HG02970 (cell line): ENCODE measurements around the gene RPL4.
A peak's percentile ranks its signal among the peaks of the same experiment; 100 is the strongest.
"Not testable (repeated sequence)": the region's sequence is repeated elsewhere in the genome, so short reads cannot be mapped to it uniquely, and the experiment has no call there.

ENCODE experiments used
- ATAC-seq: cut with Tn5 transposase; IDR thresholded peaks from one replicate; pipeline ENCODE4 v1.9.1; 2021; ENCODE audit warnings: mild to moderate bottlenecking, moderate library complexity, moderate number of reproducible peaks; ENCODE audit not compliant: unreplicated experiment, low FRiP score

RPL4 gene

DNA sequence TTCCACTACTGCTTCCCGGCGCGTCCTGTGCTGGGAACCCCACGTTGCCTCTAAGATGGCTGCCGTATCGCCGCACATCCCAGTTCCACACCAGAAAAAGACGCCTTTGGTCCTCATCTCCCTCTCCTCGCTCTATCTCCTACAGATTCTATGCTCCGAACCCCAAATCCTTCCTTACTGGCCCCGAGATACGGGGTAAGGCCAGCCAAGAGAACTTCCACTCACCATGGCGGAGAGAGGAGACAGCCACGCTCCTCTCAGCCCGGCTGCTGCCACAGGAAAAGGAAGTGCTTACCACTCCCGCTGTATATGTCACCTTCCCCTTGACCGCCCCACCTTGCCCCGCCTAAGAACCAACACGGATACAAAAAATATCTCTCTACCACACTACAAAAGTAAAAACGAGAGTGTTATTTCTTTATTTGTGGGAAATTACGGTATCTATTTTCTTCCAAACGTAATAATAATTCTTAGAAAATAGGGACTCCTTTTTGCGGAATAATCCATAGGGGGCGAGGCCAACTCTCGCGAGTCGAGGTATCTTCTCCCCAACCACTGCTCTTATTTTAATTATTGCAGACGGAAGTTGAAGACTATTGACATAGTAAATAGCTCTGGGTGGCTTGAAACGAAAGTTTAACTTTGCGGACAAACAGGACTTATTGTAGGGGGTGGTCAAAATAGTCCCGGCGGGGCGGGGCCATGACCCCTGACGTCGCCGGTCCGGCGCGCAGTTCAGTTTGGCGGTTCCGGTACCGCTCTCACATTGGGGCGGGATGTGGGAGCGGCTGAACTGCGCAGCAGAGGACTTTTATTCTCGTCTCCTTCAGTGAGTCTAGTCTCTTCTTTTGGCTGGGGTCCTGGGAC lies at the start of gene RPL4, which contains the start of gene ZWILCH:
TSS of gene RPL4 (minus strand) at position 293 of the 867 bp plus-strand sequence. CDS start at position 228, 65 bp downstream.
TSS of gene ZWILCH (plus strand) at position 764 of the 867 bp plus-strand sequence. CDS start at position 777, 13 bp downstream.
- ATAC-seq, result peak; percentile 80

DNA sequence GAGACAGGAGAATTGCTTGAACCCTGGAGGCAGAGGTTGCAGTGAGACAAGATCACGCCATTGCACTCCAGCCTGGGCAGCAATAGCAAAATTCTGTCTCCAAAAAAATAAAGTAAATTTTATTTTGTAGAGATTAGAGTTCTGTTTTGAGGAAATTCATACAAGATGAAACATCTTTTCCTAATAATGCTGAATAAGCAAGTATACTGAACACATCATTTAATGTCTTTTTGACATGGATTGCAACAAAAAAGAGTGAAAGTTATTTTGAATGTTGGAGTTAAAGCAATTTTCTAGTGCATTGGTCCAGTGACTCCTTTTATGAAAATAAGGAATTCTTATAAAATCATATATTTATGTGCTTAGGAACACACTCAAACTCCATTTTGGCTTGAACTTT lies 40.6 kb upstream of the RPL4 start:
- ATAC-seq, result no peak

DNA sequence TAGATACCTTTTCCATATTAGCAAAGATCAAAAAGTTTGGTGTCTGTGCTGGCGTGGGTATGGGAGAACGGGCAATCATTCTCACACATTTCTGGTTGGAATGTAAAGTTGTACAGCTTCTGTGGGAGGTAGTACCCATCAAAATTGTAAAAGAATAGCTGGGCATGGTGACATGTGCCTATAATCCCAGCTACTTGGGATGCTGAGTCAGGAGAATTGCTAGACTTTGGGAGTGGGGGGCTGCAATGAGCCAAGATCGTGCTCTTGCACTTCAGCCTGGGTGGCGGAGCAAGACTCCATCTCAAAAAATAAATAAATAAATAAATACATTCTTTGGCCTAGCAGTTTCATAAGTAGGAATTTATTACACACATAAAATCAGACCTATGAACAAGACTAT lies 38.2 kb upstream of the RPL4 start:
- ATAC-seq, result no peak

DNA sequence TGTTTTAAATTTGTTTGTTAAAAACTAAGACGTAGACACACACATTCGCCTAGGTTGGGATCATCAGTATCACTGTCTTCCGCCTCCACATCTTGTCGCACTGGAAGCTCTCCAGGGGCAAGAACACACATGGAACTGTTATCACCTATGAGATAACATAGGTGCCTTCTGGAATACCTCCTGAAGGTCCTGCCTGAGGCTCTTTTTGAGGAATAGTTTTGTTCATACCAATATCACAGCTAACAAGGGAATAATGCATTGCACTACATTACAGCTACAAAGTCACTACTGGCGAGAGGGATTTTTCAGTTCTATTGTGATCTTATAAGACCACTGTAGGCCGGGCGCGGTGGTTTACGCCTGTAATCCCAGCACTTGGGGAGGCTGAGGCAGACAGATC lies 30.4 kb upstream of the RPL4 start:
- ATAC-seq, result no peak

DNA sequence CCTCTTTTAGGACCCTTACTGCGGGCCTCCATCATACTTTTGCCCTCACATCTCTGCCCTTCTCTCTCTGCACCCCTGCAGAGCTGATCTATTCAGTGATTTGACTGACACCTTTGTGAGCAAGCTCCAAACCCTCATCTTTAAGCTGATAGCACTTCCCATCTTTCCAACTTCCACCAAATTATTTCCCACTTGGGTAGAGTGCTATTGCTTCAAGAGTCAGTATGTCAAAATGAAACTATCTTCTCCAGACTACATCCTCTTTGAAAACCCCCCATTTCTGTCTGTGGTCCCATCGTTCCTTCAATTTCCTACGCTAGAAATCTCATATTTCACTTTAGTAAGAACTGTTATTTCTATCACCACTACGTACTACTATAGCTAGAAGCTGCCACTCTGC lies 20.2 kb upstream of the RPL4 start:
- no peak for ATAC-seq

DNA sequence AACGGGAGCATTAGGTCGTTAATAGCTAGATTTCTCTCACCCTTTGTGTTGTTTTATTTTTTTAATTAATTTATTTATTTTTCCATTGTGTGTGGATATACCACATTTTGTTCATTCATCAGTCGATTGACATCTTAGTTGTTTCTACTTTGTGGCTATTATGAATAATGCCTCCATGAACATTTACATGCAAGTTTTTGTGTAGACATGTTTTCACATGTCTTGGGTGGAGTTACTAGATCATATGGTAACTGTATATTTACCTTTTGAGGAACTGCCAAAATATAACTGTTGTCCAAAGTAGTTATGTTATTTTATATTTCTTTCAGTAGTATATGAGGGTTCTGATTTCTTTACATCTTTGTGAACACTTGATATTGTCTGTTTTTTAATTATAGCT lies 19.3 kb upstream of the RPL4 start:
- no peak for ATAC-seq

DNA sequence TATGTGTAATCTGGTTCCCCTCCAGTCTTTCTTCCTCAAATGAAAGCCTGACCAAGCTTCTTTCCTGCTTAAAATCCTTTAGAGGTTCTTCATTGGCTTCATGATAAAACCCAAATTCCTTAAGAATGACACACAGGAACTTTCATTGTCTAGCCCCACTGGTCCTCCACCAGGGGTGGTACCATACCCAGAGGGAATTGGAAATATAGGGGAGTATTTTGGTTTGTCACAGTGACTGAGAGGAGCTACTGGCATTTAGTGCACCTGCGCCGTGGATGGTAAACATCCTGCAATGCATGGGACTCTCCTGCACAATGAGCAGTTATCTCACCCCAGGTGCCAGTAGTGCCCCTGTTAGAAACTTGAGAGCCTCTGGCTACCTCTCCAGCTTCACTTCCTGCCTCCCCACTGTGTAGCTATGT lies 11.3 kb upstream of the RPL4 start:
- ATAC-seq, result no peak

DNA sequence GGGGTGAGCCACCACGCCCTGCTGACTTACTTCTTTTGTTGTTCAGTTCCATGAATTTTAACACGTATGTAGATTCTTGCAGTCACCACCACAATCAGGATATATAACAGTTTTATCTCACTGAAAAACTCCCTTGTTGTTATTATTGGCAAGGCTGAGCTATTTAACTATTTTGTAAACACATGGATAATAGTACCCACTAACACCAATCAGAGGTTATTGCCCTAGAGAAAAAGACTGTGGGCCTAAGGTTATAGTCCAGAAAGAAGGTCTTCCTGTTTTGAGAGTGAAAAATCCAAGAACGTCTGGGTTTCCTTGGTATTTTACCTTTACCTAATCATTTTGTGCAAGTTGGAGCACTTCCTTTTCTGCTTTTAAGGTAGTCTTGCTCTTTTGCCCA lies 9.9 kb upstream of the RPL4 start:
- no peak for ATAC-seq

DNA sequence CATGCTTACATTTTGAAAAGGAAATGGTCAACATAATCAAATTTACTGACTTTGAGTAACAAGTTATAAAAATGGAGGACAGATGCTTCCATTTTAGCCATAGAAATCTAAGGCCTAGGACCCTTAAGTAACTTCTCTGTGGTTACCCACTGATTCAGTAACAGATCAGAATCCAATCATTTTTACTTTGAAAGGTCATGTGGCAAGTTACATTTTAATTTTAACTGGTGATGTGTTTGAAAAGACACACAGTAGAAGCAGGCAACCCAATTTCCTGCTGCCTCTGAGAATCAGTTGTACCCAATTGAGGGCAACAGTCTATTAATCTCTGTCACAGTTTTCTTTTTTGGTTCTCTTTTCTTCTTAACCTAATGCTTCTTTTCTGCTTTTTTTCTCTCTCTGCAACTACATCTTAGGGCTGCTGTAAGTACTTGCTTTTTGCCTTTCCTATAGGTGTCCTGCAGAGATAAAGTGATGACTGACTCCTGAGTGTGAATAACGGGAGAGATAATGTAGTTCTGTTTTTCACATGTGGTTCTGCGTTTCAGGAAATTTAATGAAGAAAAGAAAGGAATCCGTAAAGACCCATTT lies 3.7 kb upstream of the RPL4 start:
- no peak for ATAC-seq

DNA sequence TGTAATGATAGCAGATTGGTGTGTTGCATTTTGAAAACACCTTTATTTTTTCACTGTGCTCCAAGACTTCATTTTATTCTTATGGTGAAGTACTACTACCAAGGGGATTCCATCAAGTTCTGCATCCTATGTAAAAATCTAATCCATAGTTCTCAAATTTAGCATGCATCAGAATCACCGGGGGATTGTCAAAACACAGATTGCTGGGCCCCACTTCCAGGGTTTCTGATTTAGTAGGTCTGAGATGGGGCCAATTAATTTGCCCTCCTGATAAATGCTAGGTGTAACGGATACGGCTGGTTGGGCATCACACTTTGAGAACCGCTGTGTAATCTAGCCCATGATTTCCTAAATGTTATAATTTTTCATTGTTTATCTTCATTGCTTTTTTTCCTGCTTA lies 1.2 kb upstream of the RPL4 start:
- ATAC-seq, result no peak

DNA sequence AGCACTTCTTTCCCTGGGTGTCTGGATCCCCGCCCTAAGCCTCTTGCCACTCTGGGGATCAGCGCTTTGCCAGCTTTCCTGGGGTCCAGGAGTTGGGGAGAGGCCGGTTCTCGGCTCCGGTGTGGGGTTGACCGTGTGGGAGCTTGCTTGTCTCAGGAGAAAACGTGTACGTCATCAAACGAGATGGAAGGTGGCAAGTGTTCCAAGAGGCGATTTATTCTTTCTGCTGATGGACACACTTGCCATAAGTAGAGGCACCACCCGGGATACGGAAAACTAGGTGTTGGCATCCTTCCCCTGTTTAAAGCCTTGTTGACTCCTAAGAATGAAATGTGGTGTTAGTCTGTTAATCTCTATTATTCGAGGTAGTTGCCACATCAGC lies 766 bp upstream of the RPL4 start:
- ATAC-seq, result peak; percentile 27

DNA sequence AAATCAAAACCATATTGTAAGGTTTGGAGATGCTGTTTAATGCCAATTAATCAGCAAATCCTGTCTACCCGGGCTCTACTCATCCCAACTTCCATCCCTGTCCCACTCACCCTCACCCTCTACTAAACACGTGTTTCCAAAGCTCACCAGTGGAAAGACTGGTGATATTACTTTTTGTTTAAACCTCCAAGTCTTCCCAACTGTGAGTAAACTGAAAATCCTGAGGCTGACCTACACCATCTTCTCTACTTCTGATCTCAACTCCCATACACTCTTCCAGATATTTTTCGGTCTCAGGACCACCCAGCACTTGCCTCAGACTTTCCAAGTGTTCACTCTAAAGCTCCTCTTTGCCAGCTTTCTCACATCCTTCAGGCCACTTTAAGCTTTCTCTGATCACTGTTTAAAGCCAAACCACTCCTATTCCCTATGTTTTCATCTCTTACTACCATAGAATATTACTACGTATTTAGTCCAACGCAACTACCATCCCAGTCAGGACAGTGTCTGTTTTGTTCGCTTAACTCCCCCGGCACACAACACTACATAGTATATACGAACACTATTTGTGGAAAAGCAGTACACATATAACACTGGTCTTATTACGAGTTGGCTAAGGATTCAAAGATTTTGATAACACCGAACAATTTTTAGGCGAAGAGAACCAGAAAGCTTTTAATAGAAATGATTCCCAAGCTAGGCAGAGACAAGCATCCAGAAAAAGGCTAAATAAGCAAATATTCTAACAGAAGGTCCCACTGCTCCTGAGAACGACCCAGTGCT lies 684 bp downstream of the RPL4 start:
- ATAC-seq, result no peak

DNA sequence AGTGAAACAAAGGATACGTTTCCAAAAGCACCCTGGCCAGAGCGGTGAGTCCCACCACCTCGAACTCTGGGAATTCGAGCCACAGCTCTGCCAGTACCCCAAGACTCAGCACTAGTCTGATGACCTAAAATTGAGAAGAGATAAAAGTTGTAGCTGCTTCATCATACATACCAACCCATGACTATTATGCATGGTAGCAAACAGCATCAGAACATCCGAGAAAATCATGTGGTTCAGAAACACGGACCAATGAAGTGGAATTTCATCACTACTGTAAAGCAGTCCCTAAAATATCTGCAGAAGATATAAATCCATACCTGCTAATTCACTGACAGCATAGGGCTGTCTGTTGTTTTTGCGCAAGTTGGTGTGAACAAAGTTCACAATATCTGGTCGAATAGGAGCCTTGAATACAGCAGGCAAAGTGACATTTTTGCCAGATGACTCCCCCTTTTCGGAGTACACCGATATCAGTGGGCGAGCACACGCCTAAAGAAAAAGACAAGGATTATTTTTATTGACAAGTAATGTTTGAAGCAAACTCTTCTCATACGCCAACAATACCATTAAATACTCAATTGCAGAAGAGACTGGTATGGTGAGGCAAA lies 1.5 kb downstream of the RPL4 start:
- not testable (repeated sequence) for ATAC-seq

DNA sequence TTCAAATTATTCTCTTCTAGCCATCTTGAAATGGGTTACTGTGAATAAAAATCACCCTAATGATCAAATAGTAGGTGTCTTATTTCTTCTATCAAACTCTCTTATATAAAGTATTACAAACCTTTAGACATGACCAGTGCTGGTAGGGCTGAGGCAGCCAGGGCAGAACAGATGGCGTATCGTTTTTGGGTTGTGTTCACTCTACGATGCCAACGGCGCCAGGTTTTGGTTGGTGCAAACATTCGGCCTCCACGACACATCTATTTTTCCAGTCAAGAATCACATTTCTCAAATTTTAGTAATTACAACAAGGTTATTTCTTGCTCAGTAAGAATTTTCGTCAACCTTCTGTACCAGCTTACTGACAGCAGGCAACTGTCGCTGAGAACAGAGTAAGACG lies 2.2 kb downstream of the RPL4 start:
- ATAC-seq, result no peak

DNA sequence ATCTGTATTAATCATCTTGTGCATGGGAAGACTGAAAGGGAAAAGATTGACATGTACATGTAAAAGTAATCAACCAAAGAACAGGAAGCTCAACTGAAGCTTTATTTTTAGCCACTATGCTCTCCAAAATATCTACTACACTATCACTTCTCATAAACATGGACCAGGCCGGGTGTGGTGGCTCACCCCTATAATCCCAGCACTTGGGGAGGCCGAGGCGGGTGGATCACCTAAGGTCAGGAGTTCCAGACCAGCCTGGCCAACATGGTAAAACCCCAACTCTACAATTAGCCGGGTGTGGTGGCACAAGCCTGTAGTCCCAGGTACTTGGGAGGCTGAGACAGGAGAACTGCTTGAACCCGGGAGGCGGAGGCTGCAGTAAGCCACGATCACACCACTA lies 4.3 kb downstream of the RPL4 start:
- not testable (repeated sequence) for ATAC-seq

DNA sequence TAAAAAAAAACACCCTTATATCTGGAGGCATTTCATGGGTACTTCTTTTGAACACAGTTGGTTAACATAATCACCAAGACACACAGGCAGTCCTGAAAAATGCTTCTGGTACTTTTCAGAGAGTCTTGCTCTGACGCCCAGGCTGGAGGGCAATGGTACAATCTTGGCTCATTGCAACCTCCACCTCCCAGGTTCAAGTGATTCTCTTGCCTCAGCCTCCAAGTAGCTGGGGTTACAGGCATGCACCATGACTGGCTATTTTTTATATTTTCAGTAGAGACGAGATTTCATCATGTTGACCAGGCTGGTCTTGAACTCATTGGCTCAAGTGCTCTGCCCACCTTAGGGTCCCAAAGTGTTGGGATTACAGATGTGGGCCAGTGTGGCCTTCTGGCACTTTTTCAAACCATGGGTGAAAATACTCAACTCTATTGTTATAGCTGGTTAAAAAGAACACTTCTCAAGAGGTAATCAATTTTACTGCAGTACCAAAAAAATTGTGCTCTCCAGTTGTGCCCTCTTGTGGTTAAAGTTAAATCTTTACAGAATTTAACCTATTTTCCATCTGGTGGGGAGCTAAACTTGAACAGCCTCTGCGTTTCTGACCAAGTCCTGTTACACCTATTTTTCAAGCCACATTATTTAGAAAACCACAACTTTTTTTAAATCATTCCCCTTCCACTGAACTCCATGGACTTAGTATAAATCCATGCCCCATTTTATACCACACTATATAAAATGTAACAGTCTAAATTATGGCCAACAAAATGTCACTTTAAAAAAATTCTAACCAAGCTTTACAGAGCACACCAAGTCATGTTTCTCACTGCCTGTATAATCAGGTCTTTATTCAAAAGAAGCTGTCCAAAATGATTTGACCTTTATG lies 5.9 kb downstream of the RPL4 start:
- no peak for ATAC-seq

DNA sequence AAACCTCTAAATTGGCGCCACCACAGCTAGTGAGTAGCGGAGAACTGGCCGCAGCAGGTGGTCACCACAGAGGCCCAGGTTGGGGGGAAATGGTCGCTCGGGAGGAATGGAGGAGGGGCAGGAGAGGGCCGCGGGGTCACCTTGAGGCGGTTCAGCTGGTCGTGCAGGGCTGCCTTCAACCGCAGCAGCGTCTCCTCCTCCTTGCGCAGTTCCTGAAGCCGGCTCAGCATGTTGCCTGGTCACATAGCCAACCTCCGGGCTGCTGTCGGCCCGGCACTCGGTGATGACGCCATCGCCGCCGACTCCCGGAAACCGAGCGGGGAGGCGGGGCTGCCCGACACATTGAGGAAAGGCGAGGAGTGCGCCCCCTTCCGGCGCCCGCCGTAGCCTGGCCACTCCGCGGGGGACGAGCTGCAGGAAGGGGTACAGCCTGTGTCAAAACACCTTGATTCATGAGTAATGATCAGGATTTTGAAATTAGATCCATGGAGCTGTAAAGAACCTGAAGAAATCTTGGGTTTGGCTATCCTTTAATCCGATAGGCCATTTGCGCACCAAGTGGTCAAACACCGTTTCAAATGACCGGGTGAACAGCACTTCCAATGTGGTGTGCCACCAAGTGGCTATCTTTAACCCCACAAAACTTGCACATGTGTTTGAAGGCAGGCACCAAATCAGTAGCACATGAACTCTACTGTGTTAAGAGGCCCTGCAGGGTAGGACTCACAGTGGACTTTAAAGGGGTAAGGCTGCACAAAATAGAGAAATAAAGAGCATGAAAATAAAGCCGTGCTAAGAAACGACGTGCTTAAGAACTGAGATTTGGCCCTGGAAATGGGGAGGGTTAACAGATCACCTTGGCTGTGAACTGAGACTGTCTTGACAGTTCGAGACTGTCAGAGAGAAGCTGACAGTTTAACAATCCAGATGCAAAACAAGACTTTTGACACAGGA lies 6.9 kb downstream of the RPL4 start, which contains the start of gene SNAPC5:
TSS of gene SNAPC5 (minus strand) at position 261 of the 954 bp plus-strand sequence. CDS start at position 230, 31 bp downstream.
- peak; percentile 85 for ATAC-seq

DNA sequence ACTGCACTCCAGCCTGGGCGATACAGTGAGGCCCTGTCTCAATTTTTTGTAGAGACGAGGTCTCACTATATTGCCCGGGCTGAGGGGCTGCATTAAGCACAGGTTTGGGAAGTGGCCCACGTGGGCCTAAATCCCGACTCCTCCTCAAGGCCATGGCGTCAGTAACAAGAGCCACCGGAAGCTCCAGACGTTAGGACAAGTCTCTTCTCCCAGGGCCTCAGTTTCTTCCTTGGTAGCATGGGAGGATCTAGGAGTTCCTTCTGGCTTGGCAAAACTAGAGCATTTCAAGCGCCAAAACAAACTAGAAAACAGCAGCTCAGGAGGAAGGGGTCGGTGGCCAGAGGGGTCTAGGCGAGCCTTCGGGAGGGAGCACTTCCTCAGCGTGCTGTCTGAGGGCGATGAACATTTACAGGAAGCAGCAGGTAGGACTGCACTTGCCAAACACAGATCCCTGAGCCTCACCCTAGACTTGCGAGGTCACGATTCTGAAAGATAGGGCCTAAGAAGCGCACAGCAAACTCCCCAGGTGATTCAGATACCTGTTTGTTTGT lies 7.6 kb downstream of the RPL4 start:
- ATAC-seq, result no peak
